Stomach smooth muscle (tissue), 2 donors: ENCODE results near the gene SLX9.
"Not testable (repeated sequence)": the region's sequence is repeated elsewhere in the genome, so short reads cannot be mapped to it uniquely, and the experiment has no call there.

ENCODE experiments used
- H3K27ac ChIP-seq: one replicate; pipeline ENCODE4 v1.7.0; 2013; ENCODE audit warnings: mild to moderate bottlenecking, low read length, inconsistent platforms
- H3K27me3 ChIP-seq, 2 donors: one replicate each; pipeline ENCODE4 v1.7.0; 2013; ENCODE audit warnings: low read length in 2 of 2; ENCODE audit not compliant: insufficient read depth in 2 of 2, control insufficient read depth in 1 of 2
- H3K36me3 ChIP-seq, 2 donors: one replicate each; pipeline ENCODE4 v1.7.0; 2013; ENCODE audit warnings: low read length in 2 of 2; ENCODE audit not compliant: control insufficient read depth in 2 of 2, insufficient read depth in 2 of 2
- H3K4me1 ChIP-seq: one replicate; pipeline ENCODE4 v1.7.0; 2013; ENCODE audit warnings: low read length; ENCODE audit not compliant: control insufficient read depth, insufficient read depth
- H3K4me3 ChIP-seq, 2 donors: one replicate each; pipeline ENCODE4 v1.7.0; 2013; ENCODE audit warnings: low read length in 2 of 2
- H3K9ac ChIP-seq, 2 donors: one replicate each; pipeline ENCODE4 v1.7.0; 2013; ENCODE audit warnings: low read length in 2 of 2, mild to moderate bottlenecking in 1 of 2
- H3K9me3 ChIP-seq, 2 donors: one replicate each; pipeline ENCODE4 v1.7.0; 2013; ENCODE audit warnings: low read length in 2 of 2; ENCODE audit not compliant: control insufficient read depth in 2 of 2
- donor health status: healthy.
- donor health status: Pancreatic carcinoma.

Gene SLX9

GRCh38 chr21:45020629-45021427 is 81.0 kb downstream of the SLX9 start:
- no peaks in the 10 kb centered on the region for H3K27me3 ChIP-seq

GRCh38 chr21:45021428-45022347 is 81.9 kb downstream of the SLX9 start:
- no peaks in the 10 kb centered on the region for H3K27me3 ChIP-seq
- H3K36me3 ChIP-seq, result no peaks in the 10 kb centered on the region
- peaks cover 0 to 3% of the 10 kb centered on the region in 2 donors for H3K9me3 ChIP-seq
- no peak overlapping the region for H3K9ac ChIP-seq
- no peak overlapping the region for H3K4me3 ChIP-seq
- no peak overlapping the region for H3K27ac ChIP-seq
- peaks cover 18% of the 10 kb centered on the region for H3K4me1 ChIP-seq

More at GRCh38 chr21:45020629-45021427, 81.0 kb downstream of the SLX9 start:
- Histone ChIP-seq H3K36me3 (no peaks in the 10 kb centered on the region), H3K27ac (no peak overlapping the region), H3K4me3 (no peak overlapping the region), H3K4me1 (peaks cover 25% of the 10 kb centered on the region), H3K9ac (no peak overlapping the region), H3K9me3 (peaks cover 0 to 3% of the 10 kb centered on the region in 2 donors)

- H3K4me1 ChIP-seq, result peaks cover 13% of the 10 kb centered on the region
- H3K27me3 ChIP-seq, result no peaks in the 10 kb centered on the region
- no peak overlapping the region for H3K4me3 ChIP-seq
- H3K36me3 ChIP-seq, result no peaks in the 10 kb centered on the region
- no peak overlapping the region for H3K27ac ChIP-seq
- H3K9me3 ChIP-seq, result peaks cover 0 to 3% of the 10 kb centered on the region in 2 donors
- no peak overlapping the region for H3K9ac ChIP-seq
Measured at GRCh38 chr21:45022348-45022675, 82.5 kb downstream of the SLX9 start.

- peaks cover 0 to 3% of the 10 kb centered on the region in 2 donors for H3K9me3 ChIP-seq
- H3K4me3 ChIP-seq, result no peak overlapping the region
- no peaks in the 10 kb centered on the region for H3K36me3 ChIP-seq
- H3K9ac ChIP-seq, result no peak overlapping the region
- no peak overlapping the region for H3K27ac ChIP-seq
- no peaks in the 10 kb centered on the region for H3K27me3 ChIP-seq
- H3K4me1 ChIP-seq, result peaks cover 11% of the 10 kb centered on the region
Measured at GRCh38 chr21:45022736-45023135, 82.9 kb downstream of the SLX9 start.

- not testable (repeated sequence) for H3K4me3 ChIP-seq, H3K4me1 ChIP-seq, H3K27me3 ChIP-seq
Measured at GRCh38 chr21:45024516-45024915, 84.7 kb downstream of the SLX9 start.

GRCh38 chr21:45026066-45026745 is 86.4 kb downstream of the SLX9 start:
- Histone ChIP-seq H3K36me3 (no peaks in the 10 kb centered on the region), H3K27me3 (no peaks in the 10 kb centered on the region), H3K4me1 (peaks cover 17% of the 10 kb centered on the region), H3K9me3 (peaks cover 0 to 3% of the 10 kb centered on the region in 2 donors), H3K4me3 (no peak overlapping the region), H3K27ac (no peak overlapping the region), H3K9ac (no peak overlapping the region)

More at GRCh38 chr21:45024516-45024915, 84.7 kb downstream of the SLX9 start:
- not testable (repeated sequence) for H3K9ac ChIP-seq, H3K27ac ChIP-seq, H3K9me3 ChIP-seq, H3K36me3 ChIP-seq
